Activated gamma-delta T cell treated with anti-CD3 and anti-CD28 coated beads, Interleukin-2, amount 50 U/mL, for 16 hours (primary cell): ENCODE data around the gene RAX2.
"Not testable (repeated sequence)": the region's sequence is repeated elsewhere in the genome, so short reads cannot be mapped to it uniquely, and the experiment has no call there.

Experiments
- DNase-seq: peaks from one replicate; pipeline ENCODE4 v3.0.0-alpha.2; 2020; ENCODE audit warnings: low read depth

RAX2 gene

DNA sequence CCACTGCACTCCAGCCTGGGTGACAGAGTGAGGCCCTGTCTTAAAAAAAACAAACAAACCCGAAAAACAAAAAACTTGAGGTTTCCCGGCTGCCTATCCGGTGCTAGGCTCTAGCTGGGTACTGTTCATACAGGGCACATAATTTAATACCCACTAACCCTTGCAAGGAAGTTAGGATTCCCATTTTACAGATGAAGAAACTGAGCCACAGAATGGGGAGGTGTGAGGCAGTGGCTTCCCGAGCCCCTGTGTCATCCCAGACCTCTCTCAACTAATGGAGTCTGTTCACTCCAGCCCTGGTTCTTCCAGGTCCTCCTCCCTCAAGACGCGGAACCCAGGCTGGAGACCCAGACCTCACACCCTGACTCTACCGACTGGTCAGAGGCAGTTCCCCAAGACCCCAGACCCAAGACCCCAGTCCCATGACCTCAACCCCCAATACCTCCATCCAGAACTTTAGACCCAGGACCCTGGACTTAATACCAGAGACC is 11.1 kb downstream of the RAX2 start:
- no peak for DNase-seq

DNA sequence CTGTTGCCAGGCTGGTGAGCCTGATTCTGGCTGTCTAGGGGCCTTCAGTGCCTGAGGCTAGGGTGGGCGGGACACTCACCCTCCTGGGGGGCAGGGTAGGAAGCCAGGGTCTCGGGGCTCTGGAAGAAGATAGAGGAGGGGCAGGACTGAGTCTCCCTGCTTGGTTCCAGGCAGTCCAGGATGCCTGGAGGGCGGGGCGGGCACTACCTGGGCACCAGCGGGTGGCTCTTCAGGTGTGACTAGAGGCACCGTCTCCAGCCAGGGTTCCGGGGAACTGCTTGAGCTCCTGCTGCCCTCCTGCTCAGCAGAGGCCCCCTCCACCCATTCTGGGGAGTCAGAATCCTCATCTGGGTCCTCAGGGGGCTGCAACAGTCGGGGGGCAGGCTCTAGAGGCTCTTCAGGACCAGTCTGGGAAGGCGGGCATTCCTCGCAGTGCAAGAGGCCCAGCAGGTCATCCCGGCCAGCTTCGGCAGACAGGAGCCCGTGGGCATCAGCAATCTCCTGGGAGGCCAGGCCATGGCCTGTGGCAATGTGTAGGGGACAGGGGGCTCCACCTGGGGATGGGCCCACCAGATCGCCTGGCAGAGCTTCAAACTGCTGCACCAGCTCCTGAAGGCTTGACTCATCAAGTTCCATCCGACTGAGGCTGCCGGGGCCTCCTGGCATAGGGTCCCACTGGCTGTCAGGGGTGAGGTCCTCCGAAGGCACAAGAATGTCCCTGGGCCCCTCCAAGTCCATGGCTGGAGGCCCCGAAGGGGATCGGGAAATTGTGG is 12.4 kb downstream of the RAX2 start:
- DNase-seq = no peak

- not testable (repeated sequence) for DNase-seq
Measured at GRCh38 chr19:3758297-3758696, 13.7 kb downstream of the RAX2 start.

DNA sequence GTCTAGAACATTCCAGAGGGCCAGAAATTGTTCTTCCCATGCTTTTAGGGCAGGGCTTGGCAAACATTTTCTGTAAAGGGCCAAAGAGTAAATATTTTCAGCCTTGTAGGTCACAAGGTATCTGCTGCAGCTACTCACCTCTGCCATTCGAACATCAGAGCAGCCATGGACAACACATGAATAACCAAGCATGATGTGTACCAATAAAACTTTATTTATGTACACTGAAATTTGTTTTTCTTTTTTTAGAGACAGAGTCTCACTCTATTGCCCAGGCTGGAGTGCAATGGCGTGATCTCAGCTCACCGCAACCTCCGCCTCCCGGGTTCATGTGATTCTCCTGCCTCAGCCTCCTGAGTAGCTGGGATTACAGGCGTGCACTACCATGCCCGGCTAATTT is 14.3 kb downstream of the RAX2 start:
- DNase-seq = not testable (repeated sequence)

GRCh38 chr19:3753631-3754410 is 18.2 kb downstream of the RAX2 start:
- DNase-seq = no peak

DNA sequence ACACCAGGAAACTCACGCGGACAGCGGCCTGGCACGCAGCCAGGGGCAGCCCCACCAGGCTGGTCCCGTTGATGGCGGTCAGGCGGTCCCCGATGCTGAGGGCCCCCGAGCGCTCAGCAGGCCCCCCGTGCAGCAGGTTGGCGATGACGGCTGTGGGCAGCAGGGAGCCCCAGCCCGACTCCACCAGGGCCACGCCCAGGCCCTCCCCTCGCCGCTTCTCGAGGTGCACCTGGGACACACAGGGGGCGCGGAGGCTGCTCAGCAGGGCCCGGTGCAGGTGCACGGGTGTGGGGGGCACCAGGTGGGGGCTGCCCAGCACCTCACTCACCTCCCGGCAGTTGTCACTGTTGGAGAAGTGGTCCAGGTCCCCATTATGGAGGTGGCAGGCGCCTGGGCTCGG is 19.5 kb downstream of the RAX2 start:
- no peak for DNase-seq

DNA sequence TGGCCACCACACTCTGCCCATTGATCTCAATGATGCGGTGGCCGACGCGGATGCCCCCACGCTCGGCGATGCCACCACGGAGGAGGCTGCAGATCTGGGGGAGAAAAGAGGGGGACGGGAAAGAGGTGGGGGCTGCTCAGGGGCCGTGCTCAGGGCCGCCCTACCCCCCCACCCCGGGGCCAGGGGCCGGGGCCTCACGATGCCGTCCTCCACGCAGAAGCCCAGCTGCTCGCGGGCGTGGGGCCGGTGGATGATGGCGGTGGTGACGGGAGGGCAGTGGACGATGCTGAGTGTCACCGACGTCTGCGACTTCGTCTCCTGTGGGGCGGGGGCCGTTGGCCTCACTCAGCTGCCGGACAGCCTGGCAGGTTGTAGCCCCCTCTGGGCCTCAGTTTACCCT is 20.8 kb downstream of the RAX2 start:
- no peak for DNase-seq

DNA sequence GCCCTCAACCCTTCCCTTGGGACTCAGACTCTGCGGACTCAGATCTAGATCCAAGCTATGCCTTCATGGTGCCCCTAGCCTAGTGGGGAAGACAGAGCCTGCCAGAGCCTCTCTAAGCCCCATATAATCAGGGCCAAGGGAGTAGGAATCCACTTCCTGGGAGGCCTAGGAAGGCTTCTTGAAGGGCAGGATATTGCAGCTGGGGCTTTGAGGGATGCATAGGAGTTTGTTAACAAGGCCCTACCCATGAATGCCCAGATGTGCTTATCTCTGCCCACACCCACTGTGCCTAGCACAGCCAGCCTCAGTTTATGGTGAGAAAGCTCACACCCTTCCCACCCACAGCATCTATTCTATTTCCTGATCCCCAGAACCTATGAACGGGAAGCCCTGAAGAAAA is 21.8 kb downstream of the RAX2 start:
- DNase-seq = no peak

GRCh38 chr19:3748965-3749364 is 23.1 kb downstream of the RAX2 start:
- no peak for DNase-seq

- no peak for DNase-seq
Measured at GRCh38 chr19:3746371-3747056, 25.5 kb downstream of the RAX2 start.

- DNase-seq = no peak
Measured at GRCh38 chr19:3745363-3746045, 26.5 kb downstream of the RAX2 start.

DNA sequence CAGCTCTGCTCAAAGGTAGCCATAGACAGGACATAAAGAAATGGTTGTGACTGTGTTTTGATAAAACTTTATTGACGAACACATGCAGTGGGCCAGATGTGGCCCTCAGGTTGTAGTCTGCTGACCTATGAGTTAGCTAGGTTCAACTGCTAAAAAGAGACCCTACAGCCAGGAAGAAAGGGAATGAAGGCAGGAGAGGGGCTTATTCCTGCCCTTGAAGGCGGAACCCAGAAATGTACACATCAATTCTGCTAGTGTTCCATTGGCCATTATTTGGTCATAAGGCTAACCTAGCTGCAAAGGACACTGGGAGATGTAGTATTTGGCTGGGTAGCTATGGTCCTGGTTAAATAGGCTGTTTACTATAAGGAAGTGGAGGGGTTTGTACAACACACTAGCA is 28.5 kb downstream of the RAX2 start:
- DNase-seq = no peak

GRCh38 chr19:3740431-3740830 is 31.6 kb downstream of the RAX2 start:
- DNase-seq = no peak

DNA sequence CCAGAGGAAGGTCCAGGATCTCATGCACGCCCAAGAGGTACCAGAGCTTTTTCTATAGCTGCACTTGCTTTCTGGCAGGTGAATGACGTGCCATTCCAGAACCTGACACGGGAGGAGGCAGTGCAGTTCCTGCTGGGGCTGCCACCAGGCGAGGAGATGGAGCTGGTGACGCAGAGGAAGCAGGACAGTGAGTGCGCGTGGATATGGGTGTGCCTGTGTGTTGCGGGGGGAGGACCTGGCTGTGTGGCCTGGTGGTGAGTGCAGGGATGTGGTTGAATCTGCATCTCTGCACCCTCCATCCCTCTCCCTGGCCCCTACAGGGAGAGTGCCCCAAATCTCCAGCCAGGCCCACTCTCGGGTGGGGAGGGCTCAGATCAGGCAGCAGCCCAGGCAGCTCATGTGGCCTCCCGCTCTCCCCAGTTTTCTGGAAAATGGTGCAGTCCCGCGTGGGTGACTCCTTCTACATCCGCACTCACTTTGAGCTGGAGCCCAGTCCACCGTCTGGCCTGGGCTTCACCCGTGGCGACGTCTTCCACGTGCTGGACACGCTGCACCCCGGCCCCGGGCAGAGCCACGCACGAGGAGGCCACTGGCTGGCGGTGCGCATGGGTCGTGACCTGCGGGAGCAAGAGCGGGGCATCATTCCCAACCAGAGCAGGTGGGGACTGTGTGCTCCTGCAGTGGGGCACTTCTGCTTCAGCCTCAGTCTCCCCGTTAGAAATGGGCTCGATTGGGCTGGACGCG is 33.4 kb downstream of the RAX2 start:
- no peak for DNase-seq

DNA sequence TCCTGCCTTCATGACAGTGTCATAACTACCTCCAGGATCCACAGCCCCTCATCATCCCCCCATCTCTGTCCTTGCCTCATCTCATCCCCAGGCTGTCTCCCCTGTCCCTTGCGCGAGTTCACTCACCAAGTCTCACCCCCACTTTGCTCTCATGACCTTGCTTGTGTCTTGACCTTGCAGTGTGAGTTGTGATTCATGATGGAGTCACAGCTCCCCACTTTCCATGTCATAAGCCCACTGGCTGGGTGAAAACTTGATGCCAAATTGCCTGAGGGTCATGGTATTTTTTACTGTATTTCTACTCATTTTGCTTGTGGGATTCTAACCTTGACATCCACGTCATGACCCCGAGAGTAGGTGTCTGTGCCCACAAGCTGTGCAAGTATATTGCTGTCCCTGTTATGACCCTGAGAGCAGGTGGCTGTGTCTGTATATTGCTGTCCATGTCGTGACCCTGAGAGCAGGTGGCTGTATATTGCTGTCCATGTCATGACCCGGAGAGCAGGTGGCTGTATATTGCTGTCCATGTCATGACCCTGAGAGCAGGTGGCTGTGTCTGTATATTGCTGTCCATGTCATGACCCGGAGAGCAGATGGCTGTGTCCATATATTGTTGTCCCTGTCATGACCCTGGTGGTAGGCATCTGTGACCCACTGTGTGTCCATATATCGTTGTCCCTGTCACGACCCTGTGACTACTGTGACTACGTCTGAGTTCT is 34.4 kb downstream of the RAX2 start:
- DNase-seq = no peak

- DNase-seq = no peak
Measured at GRCh38 chr19:3736106-3736724, 35.8 kb downstream of the RAX2 start.

DNA sequence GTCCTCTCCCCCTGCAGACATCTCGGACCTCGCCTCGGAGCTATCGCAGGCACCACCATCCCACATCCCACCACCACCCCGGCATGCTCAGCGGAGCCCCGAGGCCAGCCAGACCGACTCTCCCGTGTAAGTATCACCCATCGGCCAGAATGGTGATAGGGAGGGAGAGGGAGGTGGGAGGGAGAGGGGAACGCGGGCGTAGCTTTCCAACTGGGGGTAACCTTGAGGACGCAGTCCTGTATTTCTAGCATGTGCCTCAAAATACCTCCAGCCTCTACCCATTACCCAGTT is 37.8 kb downstream of the RAX2 start:
- DNase-seq = no peak

DNA sequence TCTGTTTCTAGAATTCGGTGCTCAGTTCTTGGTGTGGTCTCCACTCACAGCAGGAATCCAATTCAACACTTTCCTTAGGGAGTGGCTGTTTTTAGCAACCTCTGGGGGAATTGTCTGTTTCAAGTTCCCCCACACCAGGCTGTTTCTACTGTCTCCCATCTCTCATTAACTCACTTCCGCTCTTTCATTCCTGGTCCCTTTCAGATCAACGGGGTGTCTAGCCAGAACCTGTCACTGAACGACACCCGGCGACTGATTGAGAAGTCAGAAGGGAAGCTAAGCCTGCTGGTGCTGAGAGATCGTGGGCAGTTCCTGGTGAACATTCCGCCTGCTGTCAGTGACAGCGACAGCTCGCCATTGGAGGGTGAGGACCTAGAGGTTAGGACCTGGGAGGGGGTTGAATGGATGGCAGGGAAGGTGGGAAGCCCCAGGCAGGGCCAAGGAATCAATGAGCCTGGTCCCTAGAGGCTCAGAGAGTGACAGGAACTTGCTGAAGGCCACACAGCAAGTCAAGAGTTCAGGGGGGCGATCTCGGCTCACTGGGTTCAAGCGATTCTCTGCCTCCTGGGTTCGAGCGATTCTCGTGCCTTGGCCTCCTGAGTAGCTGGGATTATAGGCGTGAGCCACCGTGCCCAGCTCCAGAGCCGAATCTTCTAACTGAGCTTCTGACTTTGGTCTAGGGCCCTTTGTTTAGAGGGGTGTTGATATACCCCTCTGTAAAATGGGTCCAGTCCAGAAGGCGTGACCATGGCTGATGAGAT is 38.3 kb downstream of the RAX2 start:
- DNase-seq = no peak

DNA sequence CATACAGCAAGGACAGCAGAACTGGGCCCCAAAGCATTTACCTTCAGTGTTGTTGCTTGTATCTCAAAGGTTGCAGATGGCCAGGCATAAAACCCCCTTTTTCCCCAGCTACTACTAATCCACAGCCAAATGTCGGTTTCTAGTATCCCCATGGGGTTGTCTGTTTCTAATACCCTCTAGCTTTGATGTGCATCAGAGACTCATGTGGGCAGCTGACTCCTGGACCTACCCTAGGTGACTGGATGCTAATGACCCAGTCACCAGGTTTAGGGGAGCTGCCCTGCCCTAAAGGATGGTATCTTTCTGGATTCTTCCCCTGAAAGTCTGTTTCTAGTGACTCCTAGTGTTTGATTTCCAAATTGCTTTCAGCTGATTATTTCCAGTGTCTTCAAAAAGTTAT is 39.9 kb downstream of the RAX2 start:
- no peak for DNase-seq

GRCh38 chr19:3730457-3730958 is 41.5 kb downstream of the RAX2 start:
- no peak for DNase-seq
